ENCODE results near the gene MAPK8. TPM values are rescaled to one million over a fixed set of nuclear protein-coding genes. Genes with fewer than 3 reads are reported as not detected.

The MAPK8 gene
- polyA plus RNA-seq, 1 experiment = 75.6 TPM

DNA sequence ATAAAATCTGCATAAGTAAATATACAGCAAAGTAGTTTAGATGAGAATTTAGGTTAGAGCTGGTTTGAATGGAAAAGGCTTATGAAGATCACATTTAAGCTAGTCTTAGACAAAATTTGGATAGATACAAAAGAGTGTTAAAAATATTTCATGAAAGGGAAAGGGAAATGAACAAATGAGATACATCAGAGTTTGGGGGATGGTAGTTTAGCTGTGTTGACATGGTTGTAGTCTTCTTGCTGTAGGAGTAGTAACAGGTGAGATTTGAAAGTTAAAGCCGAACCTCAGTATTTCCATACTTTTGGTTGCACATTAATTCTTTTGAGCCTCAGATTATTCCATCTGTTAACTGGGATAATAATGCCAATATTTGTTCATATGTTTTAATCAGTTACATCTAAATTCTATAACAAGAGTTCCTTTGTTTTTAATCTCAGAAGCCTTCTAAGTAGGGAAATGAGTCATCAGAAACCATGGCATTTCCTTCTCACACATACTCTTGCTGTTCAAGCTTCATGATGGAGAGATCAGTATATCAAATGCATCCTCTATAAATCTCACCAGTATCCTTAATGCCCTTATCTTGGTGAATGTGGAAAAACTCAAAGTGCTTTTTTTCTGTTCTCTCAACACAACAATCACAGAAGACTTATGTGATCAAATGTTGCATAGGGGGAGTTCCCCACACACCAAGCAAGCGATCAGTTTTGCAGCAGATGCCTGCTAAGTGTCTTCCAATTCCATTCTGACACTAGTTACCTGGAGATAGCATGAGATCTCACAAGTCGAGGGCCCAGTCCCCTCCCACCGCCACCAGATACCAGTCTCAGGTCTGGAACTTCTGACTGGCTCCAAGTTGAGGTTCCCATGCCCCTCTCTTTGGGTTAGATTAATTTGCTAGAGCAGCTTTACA, 84.7 kb downstream of the MAPK8 start:
- ChIA-PET POLR2A (no interaction called here), CTCF (interaction anchor here (2.6 kb wide), 1 partner anchor 27 kb away, joined by 8 read pairs; no protein-coding TSS in a partner anchor)
- Histone ChIP-seq H3K27me3 (ENCODE audit: control insufficient read depth, insufficient read depth, low read length) (no peaks in the 10 kb centered on the region), H3K27ac (ENCODE audit: low read depth, low read length) (no peak overlapping the region), H3K9me3 (ENCODE audit: control insufficient read depth, insufficient read depth, low read length) (no peaks in the 10 kb centered on the region), H3K4me3 (ENCODE audit: low read depth, low read length) (no peak overlapping the region)
- TF ChIP-seq, protein P1, sequence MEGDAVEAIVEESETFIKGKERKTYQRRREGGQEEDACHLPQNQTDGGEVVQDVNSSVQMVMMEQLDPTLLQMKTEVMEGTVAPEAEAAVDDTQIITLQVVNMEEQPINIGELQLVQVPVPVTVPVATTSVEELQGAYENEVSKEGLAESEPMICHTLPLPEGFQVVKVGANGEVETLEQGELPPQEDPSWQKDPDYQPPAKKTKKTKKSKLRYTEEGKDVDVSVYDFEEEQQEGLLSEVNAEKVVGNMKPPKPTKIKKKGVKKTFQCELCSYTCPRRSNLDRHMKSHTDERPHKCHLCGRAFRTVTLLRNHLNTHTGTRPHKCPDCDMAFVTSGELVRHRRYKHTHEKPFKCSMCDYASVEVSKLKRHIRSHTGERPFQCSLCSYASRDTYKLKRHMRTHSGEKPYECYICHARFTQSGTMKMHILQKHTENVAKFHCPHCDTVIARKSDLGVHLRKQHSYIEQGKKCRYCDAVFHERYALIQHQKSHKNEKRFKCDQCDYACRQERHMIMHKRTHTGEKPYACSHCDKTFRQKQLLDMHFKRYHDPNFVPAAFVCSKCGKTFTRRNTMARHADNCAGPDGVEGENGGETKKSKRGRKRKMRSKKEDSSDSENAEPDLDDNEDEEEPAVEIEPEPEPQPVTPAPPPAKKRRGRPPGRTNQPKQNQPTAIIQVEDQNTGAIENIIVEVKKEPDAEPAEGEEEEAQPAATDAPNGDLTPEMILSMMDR (IDR thresholded peaks at IDR 0.05; ENCODE audit: low read depth, low read length) = no peak
- DNase-seq (ENCODE audit: low read depth, low spot score) = no peak

DNA sequence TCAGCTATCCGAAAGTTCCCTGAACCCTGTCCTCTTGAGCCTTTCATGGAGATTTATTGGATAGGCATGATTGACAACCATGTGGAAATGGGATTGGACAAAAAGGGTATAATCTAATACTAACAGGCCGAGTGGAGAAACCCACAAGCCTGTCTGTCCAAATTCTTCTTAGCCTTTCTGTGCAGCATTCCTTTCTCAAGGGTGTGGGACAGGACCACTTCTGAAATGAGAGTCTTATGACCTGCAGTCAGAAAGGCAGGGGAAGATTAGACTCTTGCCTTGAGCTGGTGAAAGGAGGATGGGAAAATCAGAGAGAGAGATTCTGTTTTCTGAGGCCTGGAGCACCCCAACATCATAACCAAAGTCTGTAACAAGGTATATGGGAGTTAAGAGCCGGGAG, 85.5 kb downstream of the MAPK8 start:
- Histone ChIP-seq H3K9me3 (ENCODE audit: control insufficient read depth, insufficient read depth, low read length) (no peaks in the 10 kb centered on the region), H3K27ac (ENCODE audit: low read depth, low read length) (no peak overlapping the region), H3K4me3 (ENCODE audit: low read depth, low read length) (no peak overlapping the region), H3K27me3 (ENCODE audit: control insufficient read depth, insufficient read depth, low read length) (no peaks in the 10 kb centered on the region)
- CTCF ChIA-PET = interaction anchor here (0.8 to 1.3 kb wide), 2 partner anchors 115 to 265 kb away, joined by 3 to 4 read pairs; no protein-coding TSS in a partner anchor
- TF ChIP-seq, protein P1 (IDR thresholded peaks at IDR 0.05; ENCODE audit: low read depth, low read length) = no peak
- POLR2A ChIA-PET = no interaction called here
- no peak for DNase-seq (ENCODE audit: low read depth, low spot score)

DNA sequence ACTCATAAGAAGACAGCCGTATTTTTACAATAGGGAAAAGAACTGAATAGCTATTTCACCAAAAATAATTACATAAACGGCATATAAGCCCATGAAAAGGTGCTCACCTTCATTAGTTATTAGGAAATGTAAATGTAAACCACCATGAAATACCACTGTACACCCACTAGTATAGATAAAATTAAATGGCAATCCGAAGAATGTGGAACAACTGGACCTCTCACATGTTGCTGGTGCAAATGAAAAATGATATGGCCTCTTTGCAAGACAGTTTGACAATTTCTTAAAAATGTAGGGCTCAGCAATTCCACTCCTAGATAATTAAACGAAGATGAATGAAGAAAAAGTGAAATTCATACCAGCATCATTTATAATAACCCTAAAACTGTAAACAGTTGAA, 91.8 kb downstream of the MAPK8 start:
- Histone ChIP-seq H3K27ac (ENCODE audit: low read depth, low read length) (no peak overlapping the region), H3K27me3 (ENCODE audit: control insufficient read depth, insufficient read depth, low read length) (no peaks in the 10 kb centered on the region), H3K9me3 (ENCODE audit: control insufficient read depth, insufficient read depth, low read length) (no peaks in the 10 kb centered on the region), H3K4me3 (ENCODE audit: low read depth, low read length) (no peak overlapping the region)
- DNase-seq (ENCODE audit: low read depth, low spot score) = no peak
- TF ChIP-seq, protein P1 (IDR thresholded peaks at IDR 0.05; ENCODE audit: low read depth, low read length) = no peak
- POLR2A ChIA-PET = no interaction called here
- CTCF ChIA-PET = interaction anchor here (2.8 kb wide), 1 partner anchor 13 kb away, joined by 16 read pairs; no protein-coding TSS in a partner anchor

DNA sequence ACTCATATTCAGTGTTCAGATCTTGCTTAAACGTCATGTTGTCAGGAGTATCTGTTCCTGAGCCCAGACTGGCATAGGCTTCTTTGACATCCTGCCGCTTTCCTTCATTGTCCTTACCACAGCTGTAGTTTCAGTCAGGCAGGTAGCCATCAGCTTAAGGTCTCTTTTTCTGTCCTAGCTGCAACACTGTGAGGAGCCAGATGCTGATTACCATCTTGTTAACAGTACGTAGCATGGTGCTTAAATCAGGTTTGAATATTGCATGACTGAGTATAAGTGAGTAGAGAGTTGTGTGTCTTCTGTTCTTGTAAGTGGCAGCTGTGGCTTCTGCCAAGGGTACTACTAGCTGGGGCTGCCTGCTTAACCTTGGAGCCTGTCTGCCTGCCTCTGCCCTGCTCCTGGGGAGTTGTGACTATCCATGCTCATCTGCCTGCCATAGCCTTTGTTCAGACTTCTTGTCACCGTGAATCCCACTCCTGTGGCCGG, 92.6 kb downstream of the MAPK8 start:
- POLR2A ChIA-PET = no interaction called here
- TF ChIP-seq, protein P1 (IDR thresholded peaks at IDR 0.05; ENCODE audit: low read depth, low read length) = no peak
- H3K27me3 ChIP-seq (ENCODE audit: control insufficient read depth, insufficient read depth, low read length) = no peaks in the 10 kb centered on the region
- CTCF ChIA-PET = interaction anchor here (1.2 to 2.8 kb wide), 4 partner anchors 14 to 257 kb away, joined by 3 to 16 read pairs (median 4); no protein-coding TSS in a partner anchor
- DNase-seq (ENCODE audit: low read depth, low spot score) = no peak
- H3K9me3 ChIP-seq (ENCODE audit: control insufficient read depth, insufficient read depth, low read length) = no peaks in the 10 kb centered on the region
- no peak overlapping the region for H3K27ac ChIP-seq (ENCODE audit: low read depth, low read length)
- H3K4me3 ChIP-seq (ENCODE audit: low read depth, low read length) = no peak overlapping the region

DNA sequence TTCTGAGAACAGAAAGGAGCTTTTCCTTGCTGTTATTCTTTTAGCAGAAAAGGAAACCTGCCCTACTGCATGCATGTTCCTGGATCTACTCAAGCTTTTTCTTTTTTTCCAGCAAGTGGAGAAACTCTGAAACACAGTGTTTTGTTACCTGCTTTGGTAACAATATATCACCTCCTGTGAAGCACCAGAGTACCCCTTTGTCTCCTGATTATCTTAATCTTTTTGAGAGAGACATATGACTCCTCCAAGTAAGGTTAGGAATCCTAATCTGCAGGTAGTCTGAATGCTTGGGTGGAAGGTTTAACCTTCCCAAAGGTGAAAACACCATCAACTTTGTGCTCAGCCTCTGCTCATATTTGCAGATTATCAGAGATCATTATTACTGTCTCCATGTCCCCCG, 93.1 kb downstream of the MAPK8 start:
- Histone ChIP-seq H3K9me3 (ENCODE audit: control insufficient read depth, insufficient read depth, low read length) (no peaks in the 10 kb centered on the region), H3K27me3 (ENCODE audit: control insufficient read depth, insufficient read depth, low read length) (no peaks in the 10 kb centered on the region), H3K27ac (ENCODE audit: low read depth, low read length) (no peak overlapping the region), H3K4me3 (ENCODE audit: low read depth, low read length) (no peak overlapping the region)
- ChIA-PET CTCF (interaction anchor here (1.2 to 2.8 kb wide), 4 partner anchors 14 to 257 kb away, joined by 3 to 16 read pairs (median 4); no protein-coding TSS in a partner anchor), POLR2A (no interaction called here)
- DNase-seq (ENCODE audit: low read depth, low spot score) = no peak
- TF ChIP-seq, protein P1 (IDR thresholded peaks at IDR 0.05; ENCODE audit: low read depth, low read length) = no peak

Measured in AG04450 (cell line).